HG03378 (cell line): ENCODE data around the gene ZDHHC11B.

Source experiments
- ATAC-seq: cut with Tn5 transposase; IDR thresholded peaks from one replicate; pipeline ENCODE4 v1.9.1; 2021; ENCODE audit warnings: mild to moderate bottlenecking, moderate library complexity; ENCODE audit not compliant: unreplicated experiment

Gene ZDHHC11B

DNA sequence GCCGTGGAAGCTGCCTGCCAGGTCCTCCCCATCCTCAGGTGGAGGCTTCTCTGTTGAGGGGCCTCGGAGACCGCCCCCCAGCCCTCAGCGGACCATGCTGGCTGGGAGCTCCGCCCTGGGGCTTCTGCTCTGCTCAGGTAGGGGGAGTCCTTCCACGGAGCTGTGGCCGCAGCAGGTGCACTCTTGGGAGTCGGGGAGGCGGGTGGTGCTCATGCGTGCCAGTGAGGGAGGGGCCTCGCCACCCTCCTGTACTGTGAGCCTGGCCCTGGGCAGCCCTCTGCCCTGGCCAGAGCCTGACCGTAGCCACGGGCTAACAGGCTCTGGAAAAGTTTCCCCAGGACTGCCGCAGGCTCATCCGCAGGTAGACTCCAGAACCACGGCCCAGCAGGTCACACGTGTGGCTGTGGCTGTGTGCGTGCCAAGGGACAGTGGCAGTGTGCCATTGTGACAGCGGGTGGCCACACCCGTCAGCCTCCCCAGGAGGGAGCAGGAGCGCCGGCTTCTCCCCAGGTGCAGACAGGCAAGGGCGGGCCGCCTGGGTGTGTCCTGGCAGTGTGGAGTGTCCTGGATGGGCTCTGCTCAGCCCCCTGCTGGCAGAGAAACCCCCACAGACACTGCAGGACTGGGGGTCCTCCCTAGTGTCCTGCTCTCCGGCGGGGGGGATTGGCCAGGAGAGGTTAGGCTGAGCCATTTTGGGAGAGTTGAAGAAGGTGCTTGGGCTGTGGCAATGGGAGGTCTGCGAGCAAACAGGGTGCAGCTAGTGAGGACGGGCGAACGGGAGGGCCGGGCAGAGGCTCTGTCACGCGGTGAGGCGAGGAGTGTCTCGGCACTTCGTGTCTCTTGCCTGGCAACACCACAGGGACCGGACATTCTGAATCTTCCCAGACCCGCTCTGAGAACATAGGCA, 120.8 kb downstream of the ZDHHC11B start:
- no peak for ATAC-seq

DNA sequence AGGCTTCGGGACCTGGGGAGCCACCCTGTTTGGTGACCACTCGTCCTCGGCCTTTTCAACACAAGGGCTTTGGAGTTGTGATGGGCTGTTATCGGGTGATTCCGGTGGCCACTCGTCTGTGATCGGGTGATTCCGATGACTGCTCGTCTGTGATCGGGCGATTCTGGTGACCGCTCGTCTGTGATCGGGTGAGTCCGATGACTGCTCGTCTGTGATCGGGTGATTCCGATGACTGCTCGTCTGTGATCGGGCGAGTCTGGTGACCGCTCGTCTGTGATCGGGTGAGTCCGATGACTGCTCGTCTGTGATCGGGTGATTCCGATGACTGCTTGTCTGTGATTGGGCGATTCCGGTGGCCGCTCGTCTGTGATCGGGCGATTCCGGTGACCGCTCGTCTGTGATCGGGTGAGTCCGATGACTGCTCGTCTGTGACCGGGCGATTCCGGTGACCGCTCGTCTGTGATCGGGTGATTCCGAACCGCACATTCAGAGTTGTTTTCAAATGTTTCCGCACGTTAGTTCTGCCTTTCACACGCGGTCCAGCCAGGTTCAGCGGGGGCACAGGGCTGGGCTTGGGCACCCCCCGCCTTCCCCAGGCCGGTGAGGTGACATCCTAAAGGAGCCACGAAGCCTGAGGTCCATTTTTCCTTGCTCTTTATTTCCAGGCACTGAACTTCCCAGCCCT, 121.6 kb downstream of the ZDHHC11B start:
- no peak for ATAC-seq

DNA sequence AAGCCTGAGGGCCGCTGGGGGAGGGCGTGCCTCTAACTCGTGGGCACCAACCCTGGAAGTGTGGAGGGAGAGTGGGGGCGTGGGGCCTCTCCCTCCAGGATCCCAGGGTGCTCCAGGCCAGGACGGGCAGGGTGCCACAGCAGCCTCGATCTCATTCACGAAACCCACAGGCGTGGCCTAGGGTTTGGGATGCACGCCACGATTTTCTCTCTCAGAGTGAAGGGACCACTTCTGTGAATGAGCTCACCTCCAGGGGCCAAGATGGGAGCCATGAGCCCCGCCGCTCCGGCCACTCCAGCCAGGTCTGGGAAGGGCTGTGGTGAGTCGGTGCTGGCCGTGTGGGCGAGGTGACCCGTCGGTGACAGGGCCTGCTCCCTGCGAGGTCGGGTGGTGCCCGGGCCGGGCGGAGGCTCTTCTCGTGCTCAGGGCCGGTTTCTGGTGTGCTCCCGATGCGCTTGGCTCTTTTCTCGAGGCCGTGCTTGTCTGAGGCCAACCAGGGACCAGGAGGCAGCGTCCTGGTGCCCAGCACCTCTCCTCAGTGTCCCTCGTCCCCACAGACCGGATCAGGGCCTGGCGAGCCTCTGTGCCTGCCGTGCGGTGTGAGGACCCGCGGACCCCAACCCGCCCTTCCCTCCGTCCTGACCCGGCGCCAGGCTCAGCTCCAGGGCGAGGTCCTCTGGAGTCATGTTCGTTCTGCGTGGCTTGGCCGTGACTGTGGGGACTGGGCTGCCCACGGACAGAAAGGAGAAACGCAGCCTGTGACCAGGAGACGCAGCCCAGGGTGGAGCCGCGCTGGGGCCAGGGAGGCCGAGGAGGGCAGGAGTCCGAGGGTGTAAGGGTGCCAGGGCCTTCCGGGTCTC, 122.4 kb downstream of the ZDHHC11B start:
- ATAC-seq = no peak

DNA sequence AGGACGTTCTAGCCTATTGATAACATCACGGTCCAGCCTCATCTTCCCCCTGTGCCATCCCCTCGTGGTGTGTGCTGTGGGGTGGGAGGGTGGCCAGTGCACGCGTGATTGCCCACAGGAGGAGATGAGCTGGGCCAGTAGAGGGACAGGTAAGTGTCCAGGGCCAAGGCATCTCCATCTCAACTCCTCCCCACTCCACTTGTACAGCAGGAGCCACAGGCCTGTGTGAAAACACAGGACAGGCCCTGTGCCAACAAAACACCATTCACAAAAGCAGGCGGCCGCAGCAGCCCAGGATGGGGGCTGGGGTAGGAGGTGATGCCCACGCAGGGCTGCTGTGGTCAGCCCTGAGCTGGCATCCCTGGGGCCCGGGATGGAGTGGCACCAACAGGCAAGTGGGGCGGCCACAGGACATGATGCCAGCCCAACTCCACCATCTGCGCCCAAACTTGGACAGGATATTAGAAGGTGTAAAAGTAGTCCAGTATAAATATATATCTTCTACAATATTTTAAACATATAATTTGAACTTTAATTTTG, 124.0 kb downstream of the ZDHHC11B start:
- ATAC-seq = no peak
